Measurements from ENCODE around the gene TM9SF4.
A peak's percentile ranks its signal among the peaks of the same experiment; 100 is the strongest.

The TM9SF4 gene

DNA sequence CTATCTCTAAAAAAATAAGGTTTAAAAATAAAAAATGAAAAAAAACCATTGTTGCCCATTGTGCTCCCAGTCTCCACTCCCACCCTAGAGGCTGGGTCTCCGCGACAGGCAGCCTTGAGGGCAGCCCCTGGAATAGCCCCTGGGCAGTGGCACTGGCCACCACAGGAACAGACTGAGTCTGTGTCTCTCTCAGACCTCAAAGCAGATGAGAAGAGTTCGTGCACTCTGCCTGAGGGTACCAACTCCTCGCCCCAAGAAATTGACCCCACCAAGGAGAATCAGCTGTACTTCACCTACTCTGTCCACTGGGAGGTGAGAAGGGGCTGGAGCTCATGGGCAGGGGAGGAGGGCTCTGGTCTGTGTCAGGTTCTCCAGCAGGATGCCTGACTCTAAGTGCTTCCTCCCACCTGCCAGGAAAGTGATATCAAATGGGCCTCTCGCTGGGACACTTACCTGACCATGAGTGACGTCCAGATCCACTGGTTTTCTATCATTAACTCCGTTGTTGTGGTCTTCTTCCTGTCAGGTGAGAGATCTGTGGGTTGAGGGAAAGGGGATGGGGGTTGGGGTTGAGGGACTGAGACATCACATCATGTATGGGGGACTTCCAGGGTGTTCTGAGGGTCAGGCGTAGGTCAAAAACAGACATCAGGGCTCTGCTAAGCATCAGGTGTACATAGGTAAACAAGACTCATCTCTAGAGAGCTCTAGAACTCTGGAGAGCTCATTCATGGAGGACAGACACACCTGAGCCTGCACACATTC, 35.6 kb downstream of the TM9SF4 start:
- Histone ChIP-seq H3K9ac (ENCODE audit: low read length) (no peak overlapping the region), H3K4me1 (ENCODE audit: control insufficient read depth, insufficient read depth, low read length) (no peaks in the 10 kb centered on the region), H3K4me3 (ENCODE audit: low read length) (no peak overlapping the region), H3K27me3 (replicated peaks; ENCODE audit: control insufficient read depth, insufficient read depth, low read length) (no peaks in the 10 kb centered on the region), H3K36me3 (ENCODE audit: control insufficient read depth, insufficient read depth, low read length, severe bottlenecking) (peaks cover 92% of the 10 kb centered on the region), H3K9me3 (ENCODE audit: control insufficient read depth, low read length) (no peaks in the 10 kb centered on the region)
- no peak for DNase-seq (ENCODE audit: low read depth)

GRCh38 chr20:32149566-32150170, 40.2 kb downstream of the TM9SF4 start:
- Histone ChIP-seq H3K36me3 (ENCODE audit: control insufficient read depth, insufficient read depth, low read length, severe bottlenecking) (peaks cover 86% of the 10 kb centered on the region), H3K27me3 (replicated peaks; ENCODE audit: control insufficient read depth, insufficient read depth, low read length) (no peaks in the 10 kb centered on the region), H3K4me3 (ENCODE audit: low read length) (no peak overlapping the region), H3K4me1 (ENCODE audit: control insufficient read depth, insufficient read depth, low read length) (peaks cover 1% of the 10 kb centered on the region), H3K9ac (ENCODE audit: low read length) (no peak overlapping the region), H3K9me3 (ENCODE audit: control insufficient read depth, low read length) (no peaks in the 10 kb centered on the region)
- DNase-seq (ENCODE audit: low read depth), result no peak

DNA sequence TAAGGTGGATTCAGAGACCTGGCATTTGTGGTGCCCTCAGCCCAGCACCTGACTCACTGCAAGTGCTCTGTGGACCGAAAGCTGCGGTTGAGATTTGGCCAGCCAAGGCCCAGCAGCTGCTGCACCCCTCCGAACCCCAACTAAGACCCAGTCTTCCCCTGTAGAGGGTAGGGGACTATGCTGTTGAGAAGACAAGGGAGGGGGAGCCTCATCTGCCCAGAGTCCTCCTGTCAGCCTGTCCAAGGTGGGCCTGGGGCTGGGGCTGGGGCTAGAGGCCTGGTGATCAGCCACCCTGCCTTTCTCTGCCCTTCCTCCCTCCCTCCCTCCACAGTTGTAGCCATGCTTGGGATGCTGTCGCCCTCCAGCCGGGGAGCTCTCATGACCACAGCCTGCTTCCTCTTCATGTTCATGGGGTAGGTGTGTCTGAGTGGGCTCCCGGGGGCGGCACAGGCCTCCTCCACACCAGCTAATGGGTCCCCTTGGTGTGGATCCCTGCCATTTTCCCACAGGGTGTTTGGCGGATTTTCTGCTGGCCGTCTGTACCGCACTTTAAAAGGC, 40.9 kb downstream of the TM9SF4 start:
- no peak for DNase-seq (ENCODE audit: low read depth)
- Histone ChIP-seq H3K36me3 (ENCODE audit: control insufficient read depth, insufficient read depth, low read length, severe bottlenecking) (peaks cover 82% of the 10 kb centered on the region), H3K4me1 (ENCODE audit: control insufficient read depth, insufficient read depth, low read length) (peaks cover 8% of the 10 kb centered on the region), H3K4me3 (ENCODE audit: low read length) (no peak overlapping the region), H3K9ac (ENCODE audit: low read length) (no peak overlapping the region), H3K9me3 (ENCODE audit: control insufficient read depth, low read length) (no peaks in the 10 kb centered on the region), H3K27me3 (replicated peaks; ENCODE audit: control insufficient read depth, insufficient read depth, low read length) (no peaks in the 10 kb centered on the region)

DNA sequence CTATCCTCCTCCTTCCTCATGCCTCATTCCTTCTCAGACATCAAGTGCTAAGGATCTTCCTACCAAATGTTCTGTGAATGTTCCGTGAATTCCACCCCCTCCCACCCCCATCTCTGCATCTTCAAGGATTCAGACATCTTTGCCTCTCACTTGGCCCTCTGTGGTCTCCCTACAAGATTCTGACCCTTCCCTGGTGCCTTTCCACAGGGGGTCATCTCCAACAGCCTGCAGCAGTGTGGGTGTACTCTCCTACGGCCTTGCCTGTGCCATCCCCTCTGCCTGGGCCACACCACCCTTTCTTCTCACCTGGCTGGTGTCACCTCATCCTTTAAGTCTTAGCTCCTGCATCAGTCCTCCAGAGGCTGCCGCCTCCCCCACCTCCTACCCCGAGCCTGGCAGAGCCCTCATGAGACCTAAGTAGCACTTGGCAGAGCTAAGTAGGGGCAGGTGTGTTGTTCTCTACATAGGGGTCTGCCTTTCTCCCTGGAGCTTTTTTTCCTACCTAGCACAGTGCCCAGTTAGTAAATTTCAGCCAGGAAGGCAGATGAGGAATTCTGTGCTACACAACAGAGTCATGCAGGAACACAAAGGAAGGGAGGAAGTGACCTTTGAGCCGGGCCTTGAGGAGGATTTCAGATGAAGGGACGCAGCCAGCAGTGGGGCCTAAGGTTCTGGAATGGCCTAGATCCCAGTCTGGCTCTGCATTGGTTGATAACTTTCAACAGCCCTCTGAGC, 43.1 kb downstream of the TM9SF4 start:
- Histone ChIP-seq H3K9me3 (ENCODE audit: control insufficient read depth, low read length) (no peaks in the 10 kb centered on the region), H3K27me3 (replicated peaks; ENCODE audit: control insufficient read depth, insufficient read depth, low read length) (no peaks in the 10 kb centered on the region), H3K4me3 (ENCODE audit: low read length) (no peak overlapping the region), H3K9ac (ENCODE audit: low read length) (no peak overlapping the region), H3K36me3 (ENCODE audit: control insufficient read depth, insufficient read depth, low read length, severe bottlenecking) (peaks cover 69% of the 10 kb centered on the region), H3K4me1 (ENCODE audit: control insufficient read depth, insufficient read depth, low read length) (peaks cover 14% of the 10 kb centered on the region)
- DNase-seq (ENCODE audit: low read depth), result no peak

DNA sequence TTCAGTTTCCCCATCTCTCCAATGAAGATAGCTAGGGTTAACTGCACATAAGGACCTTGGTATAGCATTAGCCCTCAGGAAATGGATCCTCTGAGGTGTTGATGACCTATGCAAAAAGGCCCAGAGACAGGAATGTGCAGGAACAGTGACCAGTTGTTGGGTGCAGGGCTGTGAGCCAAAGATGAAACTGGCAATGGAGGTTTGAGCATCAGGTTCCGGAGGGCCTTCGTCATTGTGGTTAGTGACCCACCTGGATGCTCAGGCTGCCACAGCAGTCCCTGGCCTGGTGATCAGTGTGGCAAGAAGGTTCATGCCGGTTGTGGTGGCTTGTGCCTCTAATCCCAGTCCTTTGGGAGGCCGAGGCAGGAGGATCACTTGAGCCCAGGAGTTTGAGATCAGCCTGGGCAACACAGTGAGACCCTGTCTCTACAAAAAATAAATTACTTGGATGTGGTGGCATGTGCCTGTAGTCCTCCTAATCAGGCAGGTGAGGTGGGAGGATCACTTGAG, 43.7 kb downstream of the TM9SF4 start:
- H3K36me3 ChIP-seq (ENCODE audit: control insufficient read depth, insufficient read depth, low read length, severe bottlenecking), result peaks cover 69% of the 10 kb centered on the region
- H3K4me3 ChIP-seq (ENCODE audit: low read length), result no peak overlapping the region
- no peaks in the 10 kb centered on the region for H3K9me3 ChIP-seq (ENCODE audit: control insufficient read depth, low read length)
- no peaks in the 10 kb centered on the region for H3K27me3 ChIP-seq (replicated peaks; ENCODE audit: control insufficient read depth, insufficient read depth, low read length)
- peaks cover 14% of the 10 kb centered on the region for H3K4me1 ChIP-seq (ENCODE audit: control insufficient read depth, insufficient read depth, low read length)
- no peak for DNase-seq (ENCODE audit: low read depth)
- H3K9ac ChIP-seq (ENCODE audit: low read length), result no peak overlapping the region

DNA sequence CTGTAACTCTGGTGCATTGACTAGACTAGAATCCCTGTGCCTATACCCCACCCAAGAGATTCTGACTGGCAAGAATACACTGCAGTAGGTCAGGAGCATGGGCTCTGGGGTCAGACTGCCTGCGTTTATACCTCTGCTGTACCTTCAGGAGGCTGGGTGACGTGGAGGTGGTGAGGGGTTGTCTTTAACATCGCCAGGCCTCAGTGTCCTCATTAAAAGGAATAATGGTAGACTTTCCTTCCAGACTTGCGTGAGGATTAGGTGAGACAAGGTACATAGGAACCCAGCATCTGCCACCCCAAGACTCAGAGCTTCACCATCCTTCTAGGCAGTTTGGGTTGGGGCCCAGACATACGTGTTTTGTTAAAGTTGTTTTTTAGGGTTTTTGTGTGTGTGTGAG, 44.3 kb downstream of the TM9SF4 start:
- H3K4me3 ChIP-seq (ENCODE audit: low read length), result no peak overlapping the region
- H3K9me3 ChIP-seq (ENCODE audit: control insufficient read depth, low read length), result no peaks in the 10 kb centered on the region
- H3K36me3 ChIP-seq (ENCODE audit: control insufficient read depth, insufficient read depth, low read length, severe bottlenecking), result peaks cover 71% of the 10 kb centered on the region
- no peaks in the 10 kb centered on the region for H3K27me3 ChIP-seq (replicated peaks; ENCODE audit: control insufficient read depth, insufficient read depth, low read length)
- peaks cover 14% of the 10 kb centered on the region for H3K4me1 ChIP-seq (ENCODE audit: control insufficient read depth, insufficient read depth, low read length)
- no peak overlapping the region for H3K9ac ChIP-seq (ENCODE audit: low read length)
- no peak for DNase-seq (ENCODE audit: low read depth)

- H3K4me3 ChIP-seq (ENCODE audit: low read length), result no peak overlapping the region
- H3K27me3 ChIP-seq (replicated peaks; ENCODE audit: control insufficient read depth, insufficient read depth, low read length), result no peaks in the 10 kb centered on the region
- no peak overlapping the region for H3K9ac ChIP-seq (ENCODE audit: low read length)
- H3K4me1 ChIP-seq (ENCODE audit: control insufficient read depth, insufficient read depth, low read length), result peaks cover 14% of the 10 kb centered on the region
- H3K36me3 ChIP-seq (ENCODE audit: control insufficient read depth, insufficient read depth, low read length, severe bottlenecking), result peaks cover 72% of the 10 kb centered on the region
- no peaks in the 10 kb centered on the region for H3K9me3 ChIP-seq (ENCODE audit: control insufficient read depth, low read length)
- DNase-seq (ENCODE audit: low read depth), result peak; percentile 60
These were observed 45.8 kb downstream of the TM9SF4 start for GRCh38 chr20:32155017-32155981.

- peaks cover 73% of the 10 kb centered on the region for H3K36me3 ChIP-seq (ENCODE audit: control insufficient read depth, insufficient read depth, low read length, severe bottlenecking)
- no peaks in the 10 kb centered on the region for H3K9me3 ChIP-seq (ENCODE audit: control insufficient read depth, low read length)
- peaks cover 14% of the 10 kb centered on the region for H3K4me1 ChIP-seq (ENCODE audit: control insufficient read depth, insufficient read depth, low read length)
- H3K9ac ChIP-seq (ENCODE audit: low read length), result no peak overlapping the region
- no peak for DNase-seq (ENCODE audit: low read depth)
- no peak overlapping the region for H3K4me3 ChIP-seq (ENCODE audit: low read length)
- no peaks in the 10 kb centered on the region for H3K27me3 ChIP-seq (replicated peaks; ENCODE audit: control insufficient read depth, insufficient read depth, low read length)
These were observed 48.1 kb downstream of the TM9SF4 start for GRCh38 chr20:32157611-32158010.

DNA sequence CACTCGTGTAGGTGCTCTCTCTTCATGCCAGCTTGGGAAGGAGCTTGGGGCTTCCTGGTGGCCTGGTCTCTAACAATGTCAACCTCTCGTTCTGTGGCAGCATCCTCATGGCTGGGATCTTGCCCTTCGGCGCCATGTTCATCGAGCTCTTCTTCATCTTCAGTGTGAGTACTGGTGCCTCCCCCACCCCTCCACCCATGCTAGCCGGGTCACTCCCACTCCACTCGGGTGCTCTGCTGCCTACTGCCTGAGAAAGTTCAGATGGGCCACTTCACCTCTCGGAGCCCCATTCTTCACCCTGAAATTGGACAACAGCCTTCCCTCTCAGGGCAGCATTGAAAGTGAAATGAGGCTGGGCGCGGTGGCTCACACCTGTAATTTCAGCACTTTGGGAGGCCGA, 48.8 kb downstream of the TM9SF4 start:
- Histone ChIP-seq H3K27me3 (replicated peaks; ENCODE audit: control insufficient read depth, insufficient read depth, low read length) (no peaks in the 10 kb centered on the region), H3K9ac (ENCODE audit: low read length) (no peak overlapping the region), H3K4me3 (ENCODE audit: low read length) (no peak overlapping the region), H3K4me1 (ENCODE audit: control insufficient read depth, insufficient read depth, low read length) (peaks cover 14% of the 10 kb centered on the region), H3K36me3 (ENCODE audit: control insufficient read depth, insufficient read depth, low read length, severe bottlenecking) (peaks cover 68% of the 10 kb centered on the region), H3K9me3 (ENCODE audit: control insufficient read depth, low read length) (no peaks in the 10 kb centered on the region)
- DNase-seq (ENCODE audit: low read depth), result no peak

- Histone ChIP-seq H3K4me3 (ENCODE audit: low read length) (no peak overlapping the region), H3K4me1 (ENCODE audit: control insufficient read depth, insufficient read depth, low read length) (peaks cover 14% of the 10 kb centered on the region), H3K9ac (ENCODE audit: low read length) (no peak overlapping the region), H3K36me3 (ENCODE audit: control insufficient read depth, insufficient read depth, low read length, severe bottlenecking) (peaks cover 62% of the 10 kb centered on the region), H3K27me3 (replicated peaks; ENCODE audit: control insufficient read depth, insufficient read depth, low read length) (no peaks in the 10 kb centered on the region), H3K9me3 (ENCODE audit: control insufficient read depth, low read length) (no peaks in the 10 kb centered on the region)
- no peak for DNase-seq (ENCODE audit: low read depth)
These were observed 49.6 kb downstream of the TM9SF4 start for GRCh38 chr20:32158943-32159660.

Data from adipocyte (in vitro differentiated cells).